GM18868 (cell line): Measurements from ENCODE around the gene CFC1.
"Not testable (repeated sequence)": the region's sequence is repeated elsewhere in the genome, so short reads cannot be mapped to it uniquely, and the experiment has no call there.

Source experiments
- ATAC-seq: cut with Tn5 transposase; IDR thresholded peaks from one replicate; pipeline ENCODE4 v1.9.1; 2021; ENCODE audit warnings: mild to moderate bottlenecking, moderate library complexity; ENCODE audit not compliant: unreplicated experiment

The CFC1 gene

GRCh38 chr2:130583582-130583981 is 15.8 kb downstream of the CFC1 start:
- not testable (repeated sequence) for ATAC-seq

GRCh38 chr2:130582970-130583369 is 16.4 kb downstream of the CFC1 start:
- not testable (repeated sequence) for ATAC-seq

GRCh38 chr2:130581491-130581890 is 17.9 kb downstream of the CFC1 start:
- not testable (repeated sequence) for ATAC-seq

- not testable (repeated sequence) for ATAC-seq
Observed at GRCh38 chr2:130579121-130579520, 20.3 kb downstream of the CFC1 start.

- ATAC-seq: not testable (repeated sequence)
Observed at GRCh38 chr2:130577559-130577958, 21.8 kb downstream of the CFC1 start.

GRCh38 chr2:130576209-130576784 is 23.1 kb downstream of the CFC1 start:
- not testable (repeated sequence) for ATAC-seq

GRCh38 chr2:130574230-130574629 is 25.1 kb downstream of the CFC1 start:
- ATAC-seq: not testable (repeated sequence)

GRCh38 chr2:130571929-130572328 is 27.4 kb downstream of the CFC1 start:
- not testable (repeated sequence) for ATAC-seq

- not testable (repeated sequence) for ATAC-seq
Observed at GRCh38 chr2:130566165-130566564, 33.2 kb downstream of the CFC1 start.

- ATAC-seq: not testable (repeated sequence)
Observed at GRCh38 chr2:130556441-130556840, 42.9 kb downstream of the CFC1 start.

- ATAC-seq: not testable (repeated sequence)
Observed at GRCh38 chr2:130554178-130554577, 45.2 kb downstream of the CFC1 start.

- not testable (repeated sequence) for ATAC-seq
Observed at GRCh38 chr2:130549475-130549874, 49.9 kb downstream of the CFC1 start.

GRCh38 chr2:130548418-130548817 is 51.0 kb downstream of the CFC1 start:
- ATAC-seq: not testable (repeated sequence)

GRCh38 chr2:130544978-130545377 is 54.4 kb downstream of the CFC1 start:
- ATAC-seq: not testable (repeated sequence)

- ATAC-seq: not testable (repeated sequence)
Observed at GRCh38 chr2:130543785-130544528, 55.4 kb downstream of the CFC1 start.

GRCh38 chr2:130542789-130543188 is 56.6 kb downstream of the CFC1 start:
- not testable (repeated sequence) for ATAC-seq
